Inferior parietal cortex (tissue), 1 donor: ENCODE data around the gene ASCC3.
"Not testable (repeated sequence)": the region's sequence is repeated elsewhere in the genome, so short reads cannot be mapped to it uniquely, and the experiment has no call there.

Experiments used
- DNase-seq: peaks from one replicate; pipeline ENCODE4 v3.0.0-alpha.2; 2016; ENCODE audit errors: extremely low spot score

ASCC3 gene

GRCh38 chr6:100883347-100883746, 2.2 kb upstream of the ASCC3 start:
- no peak for DNase-seq

DNA sequence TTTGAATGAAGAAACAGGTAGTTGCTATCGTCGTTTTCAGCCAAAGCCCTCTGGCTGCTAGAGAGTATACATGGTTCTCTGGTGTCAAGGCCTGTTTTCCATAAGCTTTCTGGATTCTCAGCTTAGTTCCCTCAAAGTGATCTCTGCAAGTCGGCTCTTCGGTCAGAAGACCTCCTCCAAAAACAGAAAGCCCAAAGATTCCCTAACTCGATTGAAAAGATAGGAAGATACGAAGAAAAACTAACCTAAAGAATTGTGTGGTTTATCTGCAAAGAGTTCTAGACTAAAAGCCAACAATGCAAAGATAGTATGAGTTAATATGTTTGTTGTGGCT, 545 bp upstream of the ASCC3 start:
- peak; percentile 52 for DNase-seq

DNA sequence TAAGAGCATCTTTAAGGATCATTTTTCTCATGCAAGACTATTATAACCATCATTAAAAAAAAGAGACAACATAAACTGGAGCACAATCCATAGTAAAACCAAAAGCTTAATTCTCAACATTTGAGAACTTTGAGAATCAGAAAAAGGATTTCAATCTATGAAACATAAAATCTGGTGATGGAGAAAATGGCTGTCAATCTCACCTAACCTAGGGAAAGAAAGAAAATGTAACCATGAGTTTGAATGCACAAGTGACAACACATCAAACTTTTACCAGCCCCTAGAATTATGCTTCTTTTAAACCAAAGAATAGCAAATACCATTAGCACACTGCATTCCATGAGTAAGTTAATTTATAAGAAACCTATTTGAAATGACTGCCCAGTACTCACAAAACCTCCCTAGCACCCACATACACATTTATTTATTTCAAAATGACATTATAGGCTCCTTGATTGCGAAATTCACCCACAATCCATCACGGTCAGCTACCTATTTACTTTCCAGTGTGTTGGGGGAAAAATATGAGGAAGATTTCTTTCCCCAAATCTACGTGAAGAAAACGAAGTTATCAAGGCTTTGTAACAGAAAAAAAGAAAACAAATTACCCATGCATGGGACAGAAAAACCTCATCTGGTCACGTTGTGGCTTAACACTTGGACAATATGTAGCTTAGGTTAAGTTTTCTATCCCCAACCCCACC, 828 bp downstream of the ASCC3 start:
- DNase-seq: no peak

- no peak for DNase-seq
Observed at GRCh38 chr6:100879317-100879716, 1.8 kb downstream of the ASCC3 start.

- no peak for DNase-seq
Observed at GRCh38 chr6:100877851-100878250, 3.3 kb downstream of the ASCC3 start.

- no peak for DNase-seq
Observed at GRCh38 chr6:100876251-100876650, 4.9 kb downstream of the ASCC3 start.

DNA sequence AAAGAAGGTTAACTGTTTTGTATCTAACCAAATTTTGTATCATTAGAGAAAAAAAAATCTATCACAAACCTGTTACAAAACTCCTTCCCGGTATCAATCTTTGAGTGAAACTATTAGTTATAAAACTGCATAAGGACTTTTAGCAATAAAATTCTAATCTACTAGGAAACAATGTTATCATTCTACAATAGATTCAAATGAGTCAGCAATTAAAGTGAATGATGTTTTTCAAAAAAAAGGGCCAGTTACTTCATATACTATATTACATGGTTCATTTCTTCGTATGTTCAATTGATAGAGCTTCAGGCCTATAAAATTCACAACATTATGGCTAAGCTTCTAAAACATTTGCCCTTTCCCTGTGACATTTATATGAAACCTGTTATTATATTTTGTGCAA, 15.6 kb downstream of the ASCC3 start:
- no peak for DNase-seq

DNA sequence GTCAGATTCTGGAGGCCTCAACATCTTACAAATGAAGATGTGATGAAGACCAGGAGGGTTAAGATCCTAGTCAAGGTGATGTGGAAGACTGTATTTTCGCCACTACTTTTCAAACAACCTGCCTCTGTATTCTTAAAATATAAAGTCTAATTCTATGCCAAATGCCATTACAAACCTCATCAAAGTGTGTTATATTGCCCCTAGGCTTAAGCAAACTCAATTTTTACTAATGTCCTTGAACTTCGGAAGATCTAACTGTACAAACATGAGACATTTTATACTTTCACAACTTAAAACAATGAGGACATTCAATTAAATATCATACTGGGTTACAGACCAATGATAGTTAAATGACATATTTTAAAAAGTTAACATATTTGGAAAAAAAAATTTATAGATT, 19.1 kb downstream of the ASCC3 start:
- DNase-seq: no peak

DNA sequence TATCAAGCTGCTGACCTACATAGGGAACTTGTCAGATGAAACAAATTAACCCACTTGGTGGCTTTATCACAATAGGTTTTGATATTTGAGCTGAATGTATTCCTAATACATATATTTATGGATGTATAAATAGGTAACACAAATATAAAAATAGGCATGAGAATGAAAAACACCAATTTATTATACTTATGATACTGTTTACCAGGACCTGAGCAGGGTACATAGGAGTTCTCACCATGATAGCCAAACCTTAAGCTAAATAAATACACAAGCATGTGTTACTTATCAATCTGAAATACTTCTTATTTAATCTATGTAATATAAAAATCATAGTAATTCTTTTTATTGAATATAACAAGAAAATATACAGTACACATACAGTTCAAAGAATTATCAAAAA, 25.0 kb downstream of the ASCC3 start:
- no peak for DNase-seq

DNA sequence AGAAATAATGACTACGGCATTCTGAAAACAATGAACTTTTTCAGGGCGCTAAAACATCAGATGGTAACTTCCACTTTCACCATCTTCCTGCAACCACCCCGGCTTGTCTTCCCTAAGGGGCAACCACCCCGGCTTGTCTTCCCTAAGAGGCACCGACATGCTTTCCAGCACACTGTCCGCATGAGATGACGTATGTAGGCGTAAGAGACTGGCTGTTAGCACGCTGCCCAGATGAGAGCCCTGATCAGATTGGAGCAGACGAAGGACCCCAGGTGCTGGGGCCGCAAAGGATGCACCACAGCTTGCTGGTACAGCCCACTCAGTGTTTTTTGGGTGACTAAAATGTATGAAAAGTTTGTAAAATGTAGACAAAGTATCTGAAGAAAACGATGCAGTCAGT, 29.3 kb downstream of the ASCC3 start:
- no peak for DNase-seq

DNA sequence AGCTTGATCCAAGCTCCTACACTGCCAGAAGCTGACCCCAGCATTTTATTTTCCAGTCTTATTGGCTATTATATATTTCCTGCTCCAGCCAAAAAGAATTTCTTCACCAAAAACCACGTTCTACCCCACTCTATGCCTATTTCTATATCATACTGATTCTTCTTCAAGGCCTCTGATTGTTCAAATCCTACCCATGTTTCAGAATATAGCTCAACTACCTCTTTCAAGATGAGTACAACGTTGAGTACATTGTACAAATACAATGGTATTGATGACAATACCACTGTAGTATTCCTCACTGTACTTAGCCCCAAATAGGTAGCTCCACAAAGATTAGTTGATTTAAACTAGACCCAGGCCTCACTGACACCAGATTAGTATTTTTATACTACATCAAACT, 31.0 kb downstream of the ASCC3 start:
- DNase-seq: no peak

DNA sequence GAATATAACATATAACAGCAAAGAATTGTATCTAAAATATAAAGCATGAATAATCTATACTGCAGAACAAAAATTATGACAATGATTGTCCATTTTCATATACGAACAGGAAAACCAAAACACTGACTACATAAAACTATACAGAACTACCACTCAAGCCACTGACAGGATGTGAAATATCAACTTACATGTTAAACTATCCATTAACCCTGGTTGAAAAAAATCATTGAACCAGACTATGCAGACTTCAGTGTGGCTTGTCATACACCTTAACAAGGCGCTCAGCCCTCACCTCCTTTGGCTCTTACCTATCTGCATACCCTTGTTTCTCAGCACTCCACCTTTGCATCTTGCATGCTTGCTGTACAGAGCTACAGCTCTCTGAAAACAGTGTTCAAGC, 34.9 kb downstream of the ASCC3 start:
- DNase-seq: no peak

- no peak for DNase-seq
Observed at GRCh38 chr6:100845676-100846075, 35.5 kb downstream of the ASCC3 start.

- DNase-seq: no peak
Observed at GRCh38 chr6:100839419-100839818, 41.7 kb downstream of the ASCC3 start.

- no peak for DNase-seq
Observed at GRCh38 chr6:100838011-100838410, 43.1 kb downstream of the ASCC3 start.

DNA sequence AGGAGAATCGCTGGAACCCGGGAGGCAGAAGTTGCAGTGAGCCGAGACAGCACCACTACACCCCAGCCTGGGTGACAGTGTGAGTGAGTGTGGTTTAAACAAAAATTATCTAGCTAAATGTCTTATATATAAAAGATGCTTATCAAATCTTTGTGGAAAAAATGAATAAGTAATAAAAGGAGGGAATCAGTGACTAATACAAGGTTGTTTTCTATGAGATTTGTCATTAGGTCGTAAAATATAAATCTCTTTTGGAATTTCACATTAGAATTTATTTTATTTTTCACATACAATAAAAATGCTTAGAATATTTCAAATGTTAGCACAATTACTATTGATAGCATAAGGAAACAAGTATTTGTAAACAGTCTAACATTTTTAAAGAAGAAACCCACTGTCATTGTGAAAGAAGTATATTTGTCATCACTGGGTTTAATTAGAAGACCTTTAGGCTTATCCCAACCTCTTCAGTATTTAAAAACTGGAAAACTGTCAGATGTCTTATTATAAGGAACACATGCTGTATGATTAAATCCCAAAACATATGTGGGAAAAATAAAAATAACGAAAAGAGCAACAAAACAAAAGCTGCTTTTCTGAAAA, 47.1 kb downstream of the ASCC3 start:
- DNase-seq: no peak

- not testable (repeated sequence) for DNase-seq
Observed at GRCh38 chr6:100829077-100829595, 52.0 kb downstream of the ASCC3 start.

DNA sequence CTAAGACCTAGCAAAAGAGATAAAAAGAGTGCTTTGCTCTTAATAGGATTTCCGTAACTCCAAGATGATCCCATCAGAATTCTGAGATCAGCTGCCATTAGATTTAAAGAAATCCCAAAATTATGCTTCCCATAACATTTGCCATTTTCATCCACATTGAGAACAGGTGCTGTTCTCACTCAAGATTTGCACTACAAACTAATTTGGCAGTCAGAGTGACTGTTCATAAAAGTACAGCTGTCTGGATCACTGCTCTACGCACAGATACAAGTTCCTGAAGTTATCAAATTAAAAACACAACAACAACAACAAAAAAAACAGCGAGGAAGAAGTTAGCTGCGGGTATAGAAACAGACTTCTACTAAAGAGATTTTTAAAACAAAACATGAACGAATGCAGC, 58.1 kb downstream of the ASCC3 start:
- no peak for DNase-seq

- DNase-seq: no peak
Observed at GRCh38 chr6:100818066-100818465, 63.1 kb downstream of the ASCC3 start.

DNA sequence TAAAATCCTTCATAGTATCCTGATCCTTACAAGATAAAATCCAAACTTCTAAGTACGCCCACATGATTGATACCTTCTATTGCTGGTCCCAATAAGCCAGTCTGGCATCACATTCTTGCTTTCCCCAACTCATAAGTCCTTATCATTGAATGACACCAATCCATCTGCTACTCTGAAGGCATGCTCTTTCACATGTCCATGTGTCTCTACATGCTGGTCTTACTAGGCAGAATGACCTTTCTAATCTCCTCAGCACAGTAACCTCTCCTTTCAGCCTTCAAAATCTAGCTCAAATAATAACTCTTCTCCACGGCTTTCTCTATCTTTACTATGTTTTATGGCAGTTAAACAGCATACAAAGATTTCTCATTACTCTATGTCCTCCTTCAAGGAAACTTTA, 71.1 kb downstream of the ASCC3 start:
- DNase-seq: no peak

- no peak for DNase-seq
Observed at GRCh38 chr6:100809346-100809745, 71.8 kb downstream of the ASCC3 start.

DNA sequence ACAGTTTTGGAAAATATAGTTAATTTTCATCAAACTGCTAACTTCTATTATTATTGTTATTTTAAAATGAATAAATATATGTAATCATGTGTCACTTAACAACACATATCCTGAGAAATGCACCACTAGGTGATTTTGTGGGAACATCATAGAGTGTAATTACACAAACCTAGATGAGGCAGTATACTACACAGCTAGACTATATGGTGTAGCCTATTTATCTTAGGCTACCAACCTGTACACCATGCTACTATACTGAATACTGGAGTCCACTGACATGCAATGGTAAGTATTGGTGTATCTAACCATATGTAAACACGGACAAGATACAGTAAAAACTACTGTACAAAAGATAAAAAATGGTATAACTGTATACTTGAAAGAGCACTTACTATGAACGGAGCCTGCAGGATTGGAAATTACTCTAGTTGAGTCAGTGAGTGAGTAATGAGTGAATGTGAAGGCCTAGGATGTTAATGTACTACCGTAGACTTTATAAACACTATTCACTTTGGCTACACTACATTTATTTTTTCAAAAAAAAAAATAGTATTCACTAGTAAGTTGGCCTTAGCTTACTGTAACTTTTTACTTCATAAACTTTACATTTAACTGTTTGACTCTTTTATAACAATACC, 72.4 kb downstream of the ASCC3 start:
- no peak for DNase-seq

DNA sequence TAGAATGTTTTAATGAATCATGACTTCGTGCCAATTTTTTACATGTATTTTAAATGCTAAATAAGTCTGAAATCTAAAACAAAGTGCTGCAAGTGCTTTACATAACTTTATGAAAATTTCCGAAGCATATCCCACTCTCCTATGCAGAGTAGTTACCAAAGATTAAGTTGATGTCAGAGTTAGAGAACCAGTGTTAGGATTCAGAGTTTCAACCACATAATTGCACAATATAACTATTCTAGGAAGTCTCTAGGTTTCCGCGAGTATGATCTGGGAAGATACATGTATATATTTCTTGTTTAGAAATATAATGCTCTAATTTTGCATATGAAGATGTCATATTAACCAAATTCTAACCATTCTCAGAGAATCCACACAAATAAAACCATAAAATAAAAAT, 74.8 kb downstream of the ASCC3 start:
- DNase-seq: no peak
